ENCODE data around the gene SMAD7.

The SMAD7 gene

DNA sequence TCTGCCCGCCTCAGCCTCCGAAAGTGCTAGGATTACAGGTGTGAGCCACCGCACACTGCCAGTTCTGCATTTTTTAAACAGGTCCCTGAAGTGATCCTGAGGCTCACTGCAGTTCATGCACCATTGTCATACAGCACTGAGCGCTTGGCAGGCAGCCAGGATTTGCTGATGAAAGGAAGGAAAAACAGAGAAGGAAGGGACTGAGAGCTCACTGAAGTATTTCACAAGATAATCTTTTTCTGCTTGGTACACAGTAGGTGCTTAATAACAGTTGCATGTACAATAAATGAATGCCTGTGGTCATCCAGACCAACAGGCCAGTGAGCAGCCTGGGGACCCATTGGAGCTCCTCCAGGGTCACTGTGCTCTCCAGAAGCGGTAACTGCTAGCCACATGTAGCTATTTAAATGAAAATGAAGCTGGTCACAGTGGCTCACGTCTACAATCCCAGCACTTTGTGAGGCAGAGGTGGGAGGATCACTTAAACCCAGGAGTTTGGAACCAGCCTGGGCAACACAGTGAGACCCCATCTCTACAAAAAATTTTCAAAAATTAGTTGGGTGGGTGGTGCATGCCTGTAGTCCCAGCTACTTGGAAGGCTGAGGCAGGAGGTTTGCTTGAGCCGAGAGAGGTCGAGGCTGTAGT, 33.1 kb upstream of the SMAD7 start:
- no peaks in the 10 kb centered on the region for H3K9me3 ChIP-seq (ENCODE audit: insufficient read depth, low read length)
- no peaks in the 10 kb centered on the region for H3K27me3 ChIP-seq (ENCODE audit: insufficient read depth, insufficient read length)
- TF ChIP-seq YY1 (IDR thresholded peaks at IDR 0.05; ENCODE audit: insufficient read depth, insufficient read length) (no peak), SUZ12 (IDR thresholded peaks at IDR 0.05; ENCODE audit: extremely low read depth, insufficient read depth, insufficient read length) (no peak), ZNF274 (IDR thresholded peaks at IDR 0.05; ENCODE audit: low read depth, low read length) (no peak)
- no peak for DNase-seq (ENCODE audit: low read depth, low spot score)
- H3K36me3 ChIP-seq (ENCODE audit: insufficient read depth, insufficient read length, low read length) = no peaks in the 10 kb centered on the region
- no peak overlapping the region for H3K9ac ChIP-seq (ENCODE audit: insufficient read length, low read depth)
- peaks cover 14% of the 10 kb centered on the region for H3K4me1 ChIP-seq (ENCODE audit: insufficient read depth, insufficient read length)
- no peak overlapping the region for H3K4me3 ChIP-seq (ENCODE audit: insufficient read length, low read depth)

GRCh38 chr18:48982266-48982665, 31.5 kb upstream of the SMAD7 start:
- no peak overlapping the region for H3K9ac ChIP-seq (ENCODE audit: insufficient read length, low read depth)
- DNase-seq (ENCODE audit: low read depth, low spot score) = no peak
- no peak overlapping the region for H3K4me3 ChIP-seq (ENCODE audit: insufficient read length, low read depth)
- no peaks in the 10 kb centered on the region for H3K9me3 ChIP-seq (ENCODE audit: insufficient read depth, low read length)
- H3K36me3 ChIP-seq (ENCODE audit: insufficient read depth, insufficient read length, low read length) = no peaks in the 10 kb centered on the region
- no peaks in the 10 kb centered on the region for H3K27me3 ChIP-seq (ENCODE audit: insufficient read depth, insufficient read length)
- TF ChIP-seq YY1 (IDR thresholded peaks at IDR 0.05; ENCODE audit: insufficient read depth, insufficient read length) = no peak
- peaks cover 14% of the 10 kb centered on the region for H3K4me1 ChIP-seq (ENCODE audit: insufficient read depth, insufficient read length)

DNA sequence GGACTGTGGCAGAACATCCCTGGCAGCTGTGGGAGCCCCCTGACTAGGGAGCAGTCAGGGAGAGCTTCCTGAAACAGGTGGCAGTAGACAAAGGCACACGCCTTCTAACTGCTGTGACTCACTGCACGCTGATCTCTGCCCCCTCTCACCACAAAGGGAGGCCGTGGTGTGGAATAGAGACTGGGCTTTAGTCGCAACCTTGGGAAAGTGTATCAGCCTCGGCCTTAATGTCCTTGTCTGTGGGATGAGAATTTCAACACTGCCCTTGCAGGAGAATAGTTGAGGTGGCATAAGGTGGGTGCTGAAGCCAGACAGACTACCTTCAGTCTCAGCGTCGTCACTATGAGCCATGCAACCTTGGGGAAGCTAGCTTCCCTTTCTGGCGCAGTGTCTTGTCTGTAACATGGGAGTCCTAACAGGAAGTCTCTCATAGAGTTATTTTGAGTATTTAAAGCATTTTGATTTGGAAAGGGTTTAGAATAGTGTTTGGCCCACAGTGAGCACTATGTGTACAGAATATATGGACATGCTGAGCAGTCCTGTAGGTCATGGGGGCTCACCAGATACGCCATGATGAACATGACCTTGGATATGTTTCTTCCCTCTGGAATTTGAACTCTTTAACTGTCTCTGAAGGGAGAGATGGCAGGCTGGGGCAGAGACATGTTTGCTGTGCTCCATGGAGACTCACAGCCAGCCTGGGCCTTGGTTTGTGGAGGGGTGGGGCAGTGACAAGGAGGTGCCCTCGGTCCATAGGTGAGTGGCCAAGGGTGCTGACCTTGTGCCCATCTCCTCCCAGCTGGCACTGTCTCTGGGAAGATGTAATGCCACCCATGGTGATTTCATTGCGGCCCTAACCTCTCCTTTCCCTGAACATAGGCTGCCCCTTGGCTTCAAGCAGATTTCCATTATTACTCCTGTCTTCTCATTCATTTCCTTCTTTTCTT, 29.5 kb upstream of the SMAD7 start:
- Histone ChIP-seq H3K4me3 (ENCODE audit: insufficient read length, low read depth) (no peak overlapping the region), H3K36me3 (ENCODE audit: insufficient read depth, insufficient read length, low read length) (no peaks in the 10 kb centered on the region), H3K4me1 (ENCODE audit: insufficient read depth, insufficient read length) (peaks cover 11% of the 10 kb centered on the region), H3K9me3 (ENCODE audit: insufficient read depth, low read length) (no peaks in the 10 kb centered on the region), H3K9ac (ENCODE audit: insufficient read length, low read depth) (no peak overlapping the region), H3K27me3 (ENCODE audit: insufficient read depth, insufficient read length) (no peaks in the 10 kb centered on the region)
- TF ChIP-seq SUZ12 (IDR thresholded peaks at IDR 0.05; ENCODE audit: extremely low read depth, insufficient read depth, insufficient read length) = no peak
- no peak for TF ChIP-seq ZNF274 (IDR thresholded peaks at IDR 0.05; ENCODE audit: low read depth, low read length)
- DNase-seq (ENCODE audit: low read depth, low spot score) = no peak

GRCh38 chr18:48977914-48978313, 27.1 kb upstream of the SMAD7 start:
- Histone ChIP-seq H3K36me3 (ENCODE audit: insufficient read depth, insufficient read length, low read length) (no peaks in the 10 kb centered on the region), H3K4me3 (ENCODE audit: insufficient read length, low read depth) (no peak overlapping the region), H3K9ac (ENCODE audit: insufficient read length, low read depth) (no peak overlapping the region), H3K4me1 (ENCODE audit: insufficient read depth, insufficient read length) (peaks cover 10% of the 10 kb centered on the region), H3K9me3 (ENCODE audit: insufficient read depth, low read length) (no peaks in the 10 kb centered on the region), H3K27me3 (ENCODE audit: insufficient read depth, insufficient read length) (no peaks in the 10 kb centered on the region)
- TF ChIP-seq YY1 (IDR thresholded peaks at IDR 0.05; ENCODE audit: insufficient read depth, insufficient read length) (no peak), SUZ12 (IDR thresholded peaks at IDR 0.05; ENCODE audit: extremely low read depth, insufficient read depth, insufficient read length) (no peak), ZNF274 (IDR thresholded peaks at IDR 0.05; ENCODE audit: low read depth, low read length) (no peak)
- DNase-seq (ENCODE audit: low read depth, low spot score) = no peak

GRCh38 chr18:48975817-48976649, 25.3 kb upstream of the SMAD7 start:
- Histone ChIP-seq H3K9me3 (ENCODE audit: insufficient read depth, low read length) (no peaks in the 10 kb centered on the region), H3K27me3 (ENCODE audit: insufficient read depth, insufficient read length) (no peaks in the 10 kb centered on the region), H3K9ac (ENCODE audit: insufficient read length, low read depth) (peak overlapping the region; percentile 82), H3K36me3 (ENCODE audit: insufficient read depth, insufficient read length, low read length) (no peaks in the 10 kb centered on the region), H3K4me3 (ENCODE audit: insufficient read length, low read depth) (peak overlapping the region; percentile 46), H3K4me1 (ENCODE audit: insufficient read depth, insufficient read length) (peaks cover 7% of the 10 kb centered on the region)
- TF ChIP-seq ZNF274 (IDR thresholded peaks at IDR 0.05; ENCODE audit: low read depth, low read length) = no peak
- no peak for TF ChIP-seq SUZ12 (IDR thresholded peaks at IDR 0.05; ENCODE audit: extremely low read depth, insufficient read depth, insufficient read length)
- no peak for TF ChIP-seq YY1 (IDR thresholded peaks at IDR 0.05; ENCODE audit: insufficient read depth, insufficient read length)
- DNase-seq (ENCODE audit: low read depth, low spot score) = no peak

GRCh38 chr18:48975120-48975816, 24.5 kb upstream of the SMAD7 start:
- H3K4me3 ChIP-seq (ENCODE audit: insufficient read length, low read depth) = peak overlapping the region; percentile 40
- peaks cover 7% of the 10 kb centered on the region for H3K4me1 ChIP-seq (ENCODE audit: insufficient read depth, insufficient read length)
- H3K27me3 ChIP-seq (ENCODE audit: insufficient read depth, insufficient read length) = no peaks in the 10 kb centered on the region
- TF ChIP-seq SUZ12 (IDR thresholded peaks at IDR 0.05; ENCODE audit: extremely low read depth, insufficient read depth, insufficient read length) = no peak
- no peak for TF ChIP-seq YY1 (IDR thresholded peaks at IDR 0.05; ENCODE audit: insufficient read depth, insufficient read length)
- no peak for TF ChIP-seq ZNF274 (IDR thresholded peaks at IDR 0.05; ENCODE audit: low read depth, low read length)
- no peak for DNase-seq (ENCODE audit: low read depth, low spot score)
- H3K9me3 ChIP-seq (ENCODE audit: insufficient read depth, low read length) = no peaks in the 10 kb centered on the region
- H3K9ac ChIP-seq (ENCODE audit: insufficient read length, low read depth) = peak overlapping the region; percentile 82
- no peaks in the 10 kb centered on the region for H3K36me3 ChIP-seq (ENCODE audit: insufficient read depth, insufficient read length, low read length)
